NCI-H2029 treated with DMSO at 0.1 percent for 48 hours (cell line): ENCODE results near the gene SGPP2.
"Not testable (repeated sequence)": the region's sequence is repeated elsewhere in the genome, so short reads cannot be mapped to it uniquely, and the experiment has no call there.

Source experiments
- DNase-seq: peaks from one replicate; lab custom pipeline; 2025; lab: John Stamatoyannopoulos, UW

SGPP2 gene

GRCh38 chr2:222577341-222577740 is 153.0 kb downstream of the SGPP2 start:
- no peak for DNase-seq

GRCh38 chr2:222582928-222583327 is 158.6 kb downstream of the SGPP2 start:
- DNase-seq = no peak

- not testable (repeated sequence) for DNase-seq
These were observed 160.2 kb downstream of the SGPP2 start for GRCh38 chr2:222584589-222584988.

GRCh38 chr2:222591661-222592060 is 167.3 kb downstream of the SGPP2 start:
- no peak for DNase-seq

- DNase-seq = no peak
These were observed 167.8 kb downstream of the SGPP2 start for GRCh38 chr2:222592176-222592575.

GRCh38 chr2:222594679-222595078 is 170.3 kb downstream of the SGPP2 start:
- DNase-seq = no peak

GRCh38 chr2:222595581-222595980 is 171.2 kb downstream of the SGPP2 start:
- DNase-seq = no peak

GRCh38 chr2:222598611-222599010 is 174.3 kb downstream of the SGPP2 start:
- no peak for DNase-seq

GRCh38 chr2:222603501-222603900 is 179.2 kb downstream of the SGPP2 start:
- DNase-seq = no peak

- DNase-seq = no peak
These were observed 180.6 kb downstream of the SGPP2 start for GRCh38 chr2:222604749-222605515.

GRCh38 chr2:222606306-222606705 is 182.0 kb downstream of the SGPP2 start:
- no peak for DNase-seq

- no peak for DNase-seq
These were observed 183.7 kb downstream of the SGPP2 start for GRCh38 chr2:222608081-222608480.

GRCh38 chr2:222609381-222609780 is 185.0 kb downstream of the SGPP2 start:
- DNase-seq = no peak
